HepG2 (cell line): Measurements from ENCODE around the gene ZNF213. TPM values are rescaled to one million over a fixed set of nuclear protein-coding genes. Genes with fewer than 3 reads are reported as not detected.

Experiments used
- FOXP1 ChIP-seq, 2 experiments: fragments of 450-650 bp in 1 of 2; IDR thresholded peaks; 2 replicates each; pipeline ENCODE4 v1.6.1; 2017 to 2018; ENCODE audit warnings: antibody characterized with exemption in 1 of 2
- JUND ChIP-seq: sonication (generic); formaldehyde crosslinking; IDR thresholded peaks from 2 replicates; pipeline ENCODE4 v1.8.0; 2022; ENCODE audit warnings: mild to moderate bottlenecking, missing genetic modification reagents
- KDM2A ChIP-seq: sonication (generic); formaldehyde crosslinking; IDR thresholded peaks from 2 replicates; pipeline ENCODE4 v1.4.0; 2020; ENCODE audit warnings: low read depth, missing genetic modification reagents, borderline replicate concordance
- MEF2D ChIP-seq: sonication (generic); formaldehyde crosslinking; IDR thresholded peaks from 2 replicates; pipeline ENCODE4 v1.5.1; 2020; ENCODE audit warnings: mild to moderate bottlenecking, missing genetic modification reagents
- PHF5A ChIP-seq: IDR thresholded peaks from one replicate; pipeline ENCODE4 v1.6.1; 2018; ENCODE audit warnings: low read depth, missing genetic modification reagents; ENCODE audit not compliant: unreplicated experiment
- PITX1 ChIP-seq: sonication (generic); formaldehyde crosslinking; IDR thresholded peaks from 2 replicates; pipeline ENCODE4 v1.5.1; 2020; ENCODE audit warnings: mild to moderate bottlenecking, missing genetic modification reagents
- ZC3H4 ChIP-seq: sonication (generic); formaldehyde crosslinking; IDR thresholded peaks from 2 replicates; pipeline ENCODE4 v1.4.0; 2020; ENCODE audit warnings: missing genetic modification reagents, borderline replicate concordance
- ZNF619 ChIP-seq: sonication (generic); formaldehyde crosslinking; IDR thresholded peaks from 2 replicates; pipeline ENCODE4 v1.4.0; 2020; ENCODE audit warnings: mild to moderate bottlenecking, missing genetic modification reagents
- ZNF879 ChIP-seq: sonication (generic); formaldehyde crosslinking; IDR thresholded peaks from 2 replicates; pipeline ENCODE4 v1.8.1; 2023; ENCODE audit warnings: missing genetic modification reagents
- ZSCAN12 ChIP-seq: sonication (generic); formaldehyde crosslinking; IDR thresholded peaks from 2 replicates; pipeline ENCODE4 v1.9.0; 2021; ENCODE audit warnings: mild to moderate bottlenecking, missing genetic modification reagents
- polyA plus RNA-seq, 8 experiments: library from polyadenylated mRNA; depleted of rRNA in 3 of 8; stranded (reverse) in 7 of 8; unstranded in 1 of 8; fragments of >200 nt; fragmentation: Illumina TruSeq in 4 of 8; extraction: Trizol in 4 of 8; gene quantifications; 2 replicates each; pipeline versions ENCODE4 v1.2.1 to v1.2.3, GENCODE V29; 2011 to 2016; ENCODE audit warnings: low read depth in 4 of 8, missing spikeins in 1 of 8, mixed read lengths in 1 of 8; ENCODE audit not compliant: insufficient read depth in 1 of 8
- total RNA-seq, 5 experiments: library from RNA; depleted of rRNA; stranded (reverse); fragments of >200 nt; fragmentation: Illumina TruSeq; extraction: Trizol; gene quantifications; 2 replicates each; pipeline ENCODE4 v1.2.3, GENCODE V29; 2016; ENCODE audit warnings: low read depth in 1 of 5
- TF ChIP-seq, protein P1 (sequence below): sonication (generic); formaldehyde crosslinking; IDR thresholded peaks from 2 replicates; pipeline ENCODE4 v1.4.0; 2020; ENCODE audit warnings: missing genetic modification reagents
- TF ChIP-seq, protein P2 (sequence below): sonication (generic); formaldehyde crosslinking; conservative IDR thresholded peaks from 2 replicates; pipeline ENCODE4 v1.8.0; 2022; ENCODE audit warnings: missing genetic modification reagents
- TF ChIP-seq, protein P3 (sequence below): IDR thresholded peaks from 2 replicates; pipeline ENCODE4 v1.6.1; 2016; ENCODE audit warnings: missing genetic modification reagents, missing compliant biosample characterization
- TF ChIP-seq, protein P4 (sequence below): sonication (generic); formaldehyde crosslinking; IDR thresholded peaks from 2 replicates; pipeline ENCODE4 v1.5.0; 2020; ENCODE audit warnings: missing genetic modification reagents, mild to moderate bottlenecking, borderline replicate concordance
- TF ChIP-seq, protein P5 (sequence below): sonication (generic); formaldehyde crosslinking; IDR thresholded peaks from 2 replicates; pipeline ENCODE4 v1.5.0; 2020; ENCODE audit warnings: mild to moderate bottlenecking, missing genetic modification reagents
- TF ChIP-seq, protein P6 (sequence below): fragments of 450-650 bp; IDR thresholded peaks from 2 replicates; pipeline ENCODE4 v1.6.1; 2016

The ZNF213 gene
- total and polyA plus RNA-seq, 2 of the 13 experiments (the other 11 are each of a cell fraction or from before 2014, with no cell fraction given) = 0.59 to 0.97 TPM

DNA sequence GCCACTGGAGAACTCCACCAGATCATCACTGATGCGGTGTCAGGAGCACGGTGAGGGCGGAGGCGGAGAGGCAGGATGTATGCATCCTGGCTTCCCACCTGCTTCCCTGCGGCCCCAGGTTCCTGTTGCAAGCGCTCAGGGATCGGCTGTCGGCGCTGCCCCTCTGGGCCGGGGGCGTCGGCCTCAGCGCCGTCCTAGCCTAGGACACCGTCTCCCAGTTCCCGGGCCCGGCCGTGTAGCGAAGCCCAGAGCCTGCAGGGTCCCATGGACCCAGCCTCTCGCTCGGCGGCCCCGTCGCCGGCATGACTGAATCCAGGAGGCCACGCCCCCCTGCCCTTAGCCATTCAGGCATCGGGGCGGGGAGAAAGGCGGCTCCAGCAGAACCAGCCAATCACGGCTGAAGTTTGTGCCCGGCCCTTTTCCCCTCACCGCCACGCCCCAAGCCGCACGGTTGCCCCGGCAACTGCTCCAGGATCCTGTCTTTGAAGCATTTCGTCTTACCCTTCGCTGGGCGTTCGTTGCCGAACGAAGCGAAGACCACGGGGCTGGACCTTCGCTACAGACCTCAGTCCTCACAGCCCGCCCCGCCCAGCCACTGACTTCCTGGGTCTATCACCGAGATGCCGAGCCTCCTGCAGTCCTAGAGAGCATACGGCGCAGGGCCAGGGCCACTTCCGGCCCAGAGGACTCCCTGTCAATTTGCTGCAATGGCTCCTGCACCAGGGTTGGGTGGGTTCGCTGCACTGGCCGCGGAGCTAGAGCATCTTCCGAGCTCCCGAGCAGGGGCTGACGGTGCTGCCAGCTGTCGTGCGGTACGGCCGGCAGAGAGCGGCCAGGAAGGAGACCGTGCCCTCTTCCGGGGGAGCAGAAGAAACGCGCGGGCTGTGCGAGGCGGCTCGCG lies 10.6 kb upstream of the ZNF213 start (continued):
- TF ChIP-seq, protein P1, sequence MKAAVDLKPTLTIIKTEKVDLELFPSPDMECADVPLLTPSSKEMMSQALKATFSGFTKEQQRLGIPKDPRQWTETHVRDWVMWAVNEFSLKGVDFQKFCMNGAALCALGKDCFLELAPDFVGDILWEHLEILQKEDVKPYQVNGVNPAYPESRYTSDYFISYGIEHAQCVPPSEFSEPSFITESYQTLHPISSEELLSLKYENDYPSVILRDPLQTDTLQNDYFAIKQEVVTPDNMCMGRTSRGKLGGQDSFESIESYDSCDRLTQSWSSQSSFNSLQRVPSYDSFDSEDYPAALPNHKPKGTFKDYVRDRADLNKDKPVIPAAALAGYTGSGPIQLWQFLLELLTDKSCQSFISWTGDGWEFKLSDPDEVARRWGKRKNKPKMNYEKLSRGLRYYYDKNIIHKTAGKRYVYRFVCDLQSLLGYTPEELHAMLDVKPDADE (CRISPR knock-in tag) = no peak
- TF ChIP-seq ZSCAN12 (CRISPR knock-in tag) (no peak), PHF5A (no peak), ZNF619 (CRISPR knock-in tag) (peak; percentile 59; the same call in 1 of the 2 replicates), KDM2A (CRISPR knock-in tag) (peak; percentile 98), ZC3H4 (CRISPR knock-in tag) (no peak), MEF2D (0 out of 2 replicates have a peak, but pooled peaks have one; percentile 72), JUND (CRISPR knock-in tag) (no peak), PITX1 (CRISPR knock-in tag) (0 out of 2 replicates have a peak, but pooled peaks have one; percentile 38), ZNF879 (CRISPR knock-in tag) (no peak), FOXP1 (IDR thresholded peaks at IDR 0.05) (no peak), FOXP1 (CRISPR knock-in tag; IDR thresholded peaks at IDR 0.05) (no peak)
- TF ChIP-seq, protein P2, sequence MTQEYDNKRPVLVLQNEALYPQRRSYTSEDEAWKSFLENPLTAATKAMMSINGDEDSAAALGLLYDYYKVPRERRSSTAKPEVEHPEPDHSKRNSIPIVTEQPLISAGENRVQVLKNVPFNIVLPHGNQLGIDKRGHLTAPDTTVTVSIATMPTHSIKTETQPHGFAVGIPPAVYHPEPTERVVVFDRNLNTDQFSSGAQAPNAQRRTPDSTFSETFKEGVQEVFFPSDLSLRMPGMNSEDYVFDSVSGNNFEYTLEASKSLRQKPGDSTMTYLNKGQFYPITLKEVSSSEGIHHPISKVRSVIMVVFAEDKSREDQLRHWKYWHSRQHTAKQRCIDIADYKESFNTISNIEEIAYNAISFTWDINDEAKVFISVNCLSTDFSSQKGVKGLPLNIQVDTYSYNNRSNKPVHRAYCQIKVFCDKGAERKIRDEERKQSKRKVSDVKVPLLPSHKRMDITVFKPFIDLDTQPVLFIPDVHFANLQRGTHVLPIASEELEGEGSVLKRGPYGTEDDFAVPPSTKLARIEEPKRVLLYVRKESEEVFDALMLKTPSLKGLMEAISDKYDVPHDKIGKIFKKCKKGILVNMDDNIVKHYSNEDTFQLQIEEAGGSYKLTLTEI = no peak
- TF ChIP-seq, protein P3, sequence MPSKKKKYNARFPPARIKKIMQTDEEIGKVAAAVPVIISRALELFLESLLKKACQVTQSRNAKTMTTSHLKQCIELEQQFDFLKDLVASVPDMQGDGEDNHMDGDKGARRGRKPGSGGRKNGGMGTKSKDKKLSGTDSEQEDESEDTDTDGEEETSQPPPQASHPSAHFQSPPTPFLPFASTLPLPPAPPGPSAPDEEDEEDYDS (CRISPR knock-in tag) = peak; percentile 91
- TF ChIP-seq, protein P4, sequence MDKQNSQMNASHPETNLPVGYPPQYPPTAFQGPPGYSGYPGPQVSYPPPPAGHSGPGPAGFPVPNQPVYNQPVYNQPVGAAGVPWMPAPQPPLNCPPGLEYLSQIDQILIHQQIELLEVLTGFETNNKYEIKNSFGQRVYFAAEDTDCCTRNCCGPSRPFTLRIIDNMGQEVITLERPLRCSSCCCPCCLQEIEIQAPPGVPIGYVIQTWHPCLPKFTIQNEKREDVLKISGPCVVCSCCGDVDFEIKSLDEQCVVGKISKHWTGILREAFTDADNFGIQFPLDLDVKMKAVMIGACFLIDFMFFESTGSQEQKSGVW (CRISPR knock-in tag) = no peak
- TF ChIP-seq, protein P5, sequence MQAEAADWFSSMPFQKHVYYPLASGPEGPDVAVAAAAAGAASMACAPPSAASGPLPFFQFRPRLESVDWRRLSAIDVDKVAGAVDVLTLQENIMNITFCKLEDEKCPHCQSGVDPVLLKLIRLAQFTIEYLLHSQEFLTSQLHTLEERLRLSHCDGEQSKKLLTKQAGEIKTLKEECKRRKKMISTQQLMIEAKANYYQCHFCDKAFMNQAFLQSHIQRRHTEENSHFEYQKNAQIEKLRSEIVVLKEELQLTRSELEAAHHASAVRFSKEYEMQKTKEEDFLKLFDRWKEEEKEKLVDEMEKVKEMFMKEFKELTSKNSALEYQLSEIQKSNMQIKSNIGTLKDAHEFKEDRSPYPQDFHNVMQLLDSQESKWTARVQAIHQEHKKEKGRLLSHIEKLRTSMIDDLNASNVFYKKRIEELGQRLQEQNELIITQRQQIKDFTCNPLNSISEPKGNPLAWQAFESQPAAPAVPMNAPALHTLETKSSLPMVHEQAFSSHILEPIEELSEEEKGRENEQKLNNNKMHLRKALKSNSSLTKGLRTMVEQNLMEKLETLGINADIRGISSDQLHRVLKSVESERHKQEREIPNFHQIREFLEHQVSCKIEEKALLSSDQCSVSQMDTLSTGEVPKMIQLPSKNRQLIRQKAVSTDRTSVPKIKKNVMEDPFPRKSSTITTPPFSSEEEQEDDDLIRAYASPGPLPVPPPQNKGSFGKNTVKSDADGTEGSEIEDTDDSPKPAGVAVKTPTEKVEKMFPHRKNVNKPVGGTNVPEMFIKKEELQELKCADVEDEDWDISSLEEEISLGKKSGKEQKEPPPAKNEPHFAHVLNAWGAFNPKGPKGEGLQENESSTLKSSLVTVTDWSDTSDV (CRISPR knock-in tag) = peak; percentile 84; the same call in 1 of the 2 replicates
- TF ChIP-seq, protein P6, sequence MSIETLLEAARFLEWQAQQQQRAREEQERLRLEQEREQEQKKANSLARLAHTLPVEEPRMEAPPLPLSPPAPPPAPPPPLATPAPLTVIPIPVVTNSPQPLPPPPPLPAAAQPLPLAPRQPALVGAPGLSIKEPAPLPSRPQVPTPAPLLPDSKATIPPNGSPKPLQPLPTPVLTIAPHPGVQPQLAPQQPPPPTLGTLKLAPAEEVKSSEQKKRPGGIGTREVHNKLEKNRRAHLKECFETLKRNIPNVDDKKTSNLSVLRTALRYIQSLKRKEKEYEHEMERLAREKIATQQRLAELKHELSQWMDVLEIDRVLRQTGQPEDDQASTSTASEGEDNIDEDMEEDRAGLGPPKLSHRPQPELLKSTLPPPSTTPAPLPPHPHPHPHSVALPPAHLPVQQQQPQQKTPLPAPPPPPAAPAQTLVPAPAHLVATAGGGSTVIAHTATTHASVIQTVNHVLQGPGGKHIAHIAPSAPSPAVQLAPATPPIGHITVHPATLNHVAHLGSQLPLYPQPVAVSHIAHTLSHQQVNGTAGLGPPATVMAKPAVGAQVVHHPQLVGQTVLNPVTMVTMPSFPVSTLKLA = peak; percentile 51
